Measurements from ENCODE around the gene SPEF1.

GRCh38 chr20:3804254-3804751 lies 23.1 kb upstream of the SPEF1 start:
- TF ChIP-seq BCL3 (CRISPR knock-in tag; IDR thresholded peaks at IDR 0.05) (no peak), THYN1 (CRISPR knock-in tag; IDR thresholded peaks at IDR 0.05; ENCODE audit: borderline replicate concordance, low read depth) (no peak)
